Small intestine (tissue), 7 donors: ENCODE data around the gene NUDT3. TPM values are rescaled to one million over a fixed set of nuclear protein-coding genes. Genes with fewer than 3 reads are reported as not detected.
A peak's percentile ranks its signal among the peaks of the same experiment; 100 is the strongest.

Experiments used
- DNase-seq, 2 donors: peaks; one replicate each; pipeline versions ENCODE4 v3.0.0 to v3.0.0-alpha.2; 2013
- FAIRE-seq: peaks from 2 replicates; lab custom pipeline; 2012; peaks lifted over from hg19 to GRCh38; lab: Jason Lieb, UNC
- H3K27ac ChIP-seq, 3 donors: one replicate each; pipeline ENCODE4 v1.5.1; 2013; ENCODE audit warnings: low read length in 2 of 3, mild to moderate bottlenecking in 2 of 3, control low read depth in 1 of 3, inconsistent platforms in 1 of 3, low read depth in 1 of 3, moderate library complexity in 1 of 3
- H3K27me3 ChIP-seq, 3 donors: one replicate each; pipeline ENCODE4 v1.6.1; 2013; ENCODE audit warnings: low read length in 3 of 3, inconsistent platforms in 1 of 3; ENCODE audit not compliant: control insufficient read depth in 3 of 3, insufficient read depth in 3 of 3
- H3K36me3 ChIP-seq, 3 donors: one replicate each; pipeline ENCODE4 v1.6.1; 2013; ENCODE audit warnings: low read length in 3 of 3, inconsistent platforms in 1 of 3, low read depth in 1 of 3, mild to moderate bottlenecking in 1 of 3, moderate library complexity in 1 of 3; ENCODE audit not compliant: control insufficient read depth in 3 of 3, insufficient read depth in 2 of 3
- H3K4me1 ChIP-seq, 3 donors: one replicate each; pipeline ENCODE4 v1.6.1; 2013; ENCODE audit warnings: low read length in 2 of 3, inconsistent platforms in 1 of 3, low read depth in 1 of 3, mild to moderate bottlenecking in 1 of 3, moderate library complexity in 1 of 3; ENCODE audit not compliant: control insufficient read depth in 3 of 3, insufficient read depth in 2 of 3
- H3K4me3 ChIP-seq, 3 donors: one replicate each; pipeline ENCODE4 v1.5.1; 2013; ENCODE audit warnings: low read length in 3 of 3, control low read depth in 1 of 3, inconsistent platforms in 1 of 3, low read depth in 1 of 3, mild to moderate bottlenecking in 1 of 3, moderate library complexity in 1 of 3
- H3K9me3 ChIP-seq, 2 donors: one replicate each; pipeline ENCODE4 v1.6.1; 2013; ENCODE audit warnings: low read depth in 1 of 2, low read length in 1 of 2; ENCODE audit not compliant: control insufficient read depth in 2 of 2, insufficient read depth in 1 of 2
- WGBS, 3 donors: extraction: QIAGEN DNeasy Blood & Tissue Kit; methylation state at CpG; one replicate each; pipeline ENCODE4 v1.1.7; 2013; 5-methylcytosine and 5-hydroxymethylcytosine counted together
- polyA plus RNA-seq, 4 donors: library from polyadenylated mRNA; stranded (reverse) in 3 of 4; unstranded in 1 of 4; fragments of 200-250 nt in 3 of 4; fragments of 120-200 nt in 1 of 4; gene quantifications; one replicate each; pipeline versions ENCODE4 v1.2.1 to v1.2.3, GENCODE V29; 2013
- donor health status: healthy with polysubstance abuse.
- donor health status: control.
- donor health status: control.
- donor health status: Bipolar disorder and iron deficiency.
- donor health status: healthy.

Gene NUDT3
- polyA plus RNA-seq, 4 donors: 6.5 to 13.4 (median 9.2) TPM

GRCh38 chr6:34390531-34391472 is 1.7 kb downstream of the NUDT3 start:
- no peak for FAIRE-seq
- Histone ChIP-seq H3K9me3 (no peaks in the 10 kb centered on the region), H3K36me3 (no peaks in the 10 kb centered on the region), H3K4me1 (peaks cover 2 to 11% (median 6%) of the 10 kb centered on the region in 3 donors), H3K27ac (peak overlapping the region in 2 of 3 donors; percentile 22 to 81), H3K27me3 (no peaks in the 10 kb centered on the region), H3K4me3 (peak overlapping the region in 2 of 3 donors; percentile 72 to 81)
- peak; percentile 27 to 57 for DNase-seq
- 21 to 31% (median 26%) methylated on average over 14 of the region's 14 CpGs for WGBS, 3 donors

GRCh38 chr6:34389034-34389433 is 3.4 kb downstream of the NUDT3 start:
- 83 to 85% (median 84%) methylated on average over 3 of the region's 3 CpGs for WGBS, 3 donors

GRCh38 chr6:34388421-34388820 is 4.0 kb downstream of the NUDT3 start:
- DNase-seq (no peak), FAIRE-seq (no peak)
- WGBS, 3 donors: 77 to 88% (median 88%) methylated on average over 3 of the region's 3 CpGs
- Histone ChIP-seq H3K4me3 (no peak overlapping the region), H3K27ac (no peak overlapping the region), H3K4me1 (peaks cover 5 to 11% (median 9%) of the 10 kb centered on the region in 3 donors), H3K36me3 (peaks cover 0 to 3% (median 0%) of the 10 kb centered on the region in 3 donors), H3K27me3 (no peaks in the 10 kb centered on the region), H3K9me3 (no peaks in the 10 kb centered on the region)

More at GRCh38 chr6:34389034-34389433, 3.4 kb downstream of the NUDT3 start:
- FAIRE-seq: no peak
- Histone ChIP-seq H3K27ac (no peak overlapping the region), H3K4me3 (no peak overlapping the region), H3K4me1 (peaks cover 5 to 14% (median 9%) of the 10 kb centered on the region in 3 donors), H3K27me3 (no peaks in the 10 kb centered on the region), H3K36me3 (peaks cover 0 to under 1% (median 0%) of the 10 kb centered on the region in 3 donors), H3K9me3 (no peaks in the 10 kb centered on the region)
- DNase-seq: no peak

GRCh38 chr6:34386316-34387137 is 5.9 kb downstream of the NUDT3 start:
- H3K27ac ChIP-seq: no peak overlapping the region
- WGBS, 3 donors: 74 to 79% (median 75%) methylated on average over 4 of the region's 4 CpGs
- H3K4me1 ChIP-seq: peaks cover 5 to 9% (median 6%) of the 10 kb centered on the region in 3 donors
- no peaks in the 10 kb centered on the region for H3K9me3 ChIP-seq
- DNase-seq: peak; percentile 24 to 36
- H3K36me3 ChIP-seq: peaks cover 0 to 3% (median 0%) of the 10 kb centered on the region in 3 donors
- no peaks in the 10 kb centered on the region for H3K27me3 ChIP-seq
- H3K4me3 ChIP-seq: no peak overlapping the region
- FAIRE-seq: no peak

GRCh38 chr6:34385793-34386195 is 6.7 kb downstream of the NUDT3 start:
- Histone ChIP-seq H3K27me3 (no peaks in the 10 kb centered on the region), H3K27ac (no peak overlapping the region), H3K4me3 (no peak overlapping the region), H3K9me3 (no peaks in the 10 kb centered on the region), H3K36me3 (peaks cover 0 to 3% (median 0%) of the 10 kb centered on the region in 3 donors), H3K4me1 (peaks cover 5 to 9% (median 6%) of the 10 kb centered on the region in 3 donors)
- 66 to 87% (median 79%) methylated on average over 3 of the region's 3 CpGs for WGBS, 3 donors
- FAIRE-seq (no peak), DNase-seq (peak; percentile 28 to 57)

- WGBS, 3 donors: 85 to 94% (median 86%) methylated on average over 5 of the region's 5 CpGs
- Histone ChIP-seq H3K9me3 (no peaks in the 10 kb centered on the region), H3K4me1 (peaks cover 5 to 9% (median 6%) of the 10 kb centered on the region in 3 donors), H3K36me3 (peaks cover 0 to 5% (median 0%) of the 10 kb centered on the region in 3 donors), H3K4me3 (no peak overlapping the region), H3K27ac (no peak overlapping the region), H3K27me3 (no peaks in the 10 kb centered on the region)
- DNase-seq (no peak), FAIRE-seq (no peak)
Measured at GRCh38 chr6:34384321-34385153, 7.9 kb downstream of the NUDT3 start.

GRCh38 chr6:34383656-34384320 is 8.7 kb downstream of the NUDT3 start:
- Histone ChIP-seq H3K9me3 (no peaks in the 10 kb centered on the region), H3K36me3 (peaks cover 0 to 6% (median 0%) of the 10 kb centered on the region in 3 donors), H3K27me3 (no peaks in the 10 kb centered on the region), H3K27ac (peak overlapping the region in 1 of 3 donors; percentile 55), H3K4me1 (peaks cover 5 to 9% (median 6%) of the 10 kb centered on the region in 3 donors), H3K4me3 (no peak overlapping the region)
- DNase-seq (no peak), FAIRE-seq (no peak)
- WGBS, 3 donors: 79 to 93% (median 84%) methylated on average over 6 of the region's 6 CpGs
